DMS53 treated with DMSO at 0.1 percent for 48 hours (cell line): Measurements from ENCODE around the gene MOG.

Source experiments
- DNase-seq: peaks from one replicate; lab custom pipeline; 2025; ENCODE audit not compliant: unreplicated experiment; lab: John Stamatoyannopoulos, UW

Gene MOG

GRCh38 chr6:29675561-29675960, 18.7 kb downstream of the MOG start:
- peak; percentile 88 for DNase-seq

GRCh38 chr6:29676981-29677601, 20.2 kb downstream of the MOG start:
- DNase-seq = peak; percentile 90

- peak; percentile 57 for DNase-seq
These were observed 21.2 kb downstream of the MOG start for GRCh38 chr6:29678114-29678513.

GRCh38 chr6:29679962-29680361, 23.1 kb downstream of the MOG start:
- DNase-seq = no peak

- no peak for DNase-seq
These were observed 23.5 kb downstream of the MOG start for GRCh38 chr6:29680416-29680815.

- no peak for DNase-seq
These were observed 24.0 kb downstream of the MOG start, which contains the start of gene ZFP57 for GRCh38 chr6:29680904-29681303. TSS of gene ZFP57 (minus strand) at chr6:29681152. CDS start at chr6:29677003, 4,149 bp downstream.

- no peak for DNase-seq
These were observed 24.9 kb downstream of the MOG start for GRCh38 chr6:29681811-29682210.

- DNase-seq = peak; percentile 6
These were observed 28.9 kb downstream of the MOG start for GRCh38 chr6:29685718-29686326.

- no peak for DNase-seq
These were observed 37.7 kb downstream of the MOG start for GRCh38 chr6:29694637-29695036.

- peak; percentile 13 for DNase-seq
These were observed 39.5 kb downstream of the MOG start for GRCh38 chr6:29696147-29697125.

- peak; percentile 17 for DNase-seq
These were observed 45.7 kb downstream of the MOG start for GRCh38 chr6:29702519-29703103.

- DNase-seq = peak; percentile 40
These were observed 48.7 kb downstream of the MOG start for GRCh38 chr6:29705389-29706231.

- DNase-seq = no peak
These were observed 51.7 kb downstream of the MOG start for GRCh38 chr6:29708432-29709179.

GRCh38 chr6:29709188-29709587, 52.3 kb downstream of the MOG start:
- no peak for DNase-seq

- no peak for DNase-seq
These were observed 53.5 kb downstream of the MOG start for GRCh38 chr6:29710281-29710941.

- DNase-seq = peak; percentile 9
These were observed 64.0 kb downstream of the MOG start for GRCh38 chr6:29720863-29721262.
